ENCODE data around the gene CPVL. TPM values are rescaled to one million over a fixed set of nuclear protein-coding genes. Genes with fewer than 3 reads are reported as not detected.

The CPVL gene
- total RNA-seq, 4 donors from 2014 or later = 8.0 to 28.5 (median 11.3) TPM

DNA sequence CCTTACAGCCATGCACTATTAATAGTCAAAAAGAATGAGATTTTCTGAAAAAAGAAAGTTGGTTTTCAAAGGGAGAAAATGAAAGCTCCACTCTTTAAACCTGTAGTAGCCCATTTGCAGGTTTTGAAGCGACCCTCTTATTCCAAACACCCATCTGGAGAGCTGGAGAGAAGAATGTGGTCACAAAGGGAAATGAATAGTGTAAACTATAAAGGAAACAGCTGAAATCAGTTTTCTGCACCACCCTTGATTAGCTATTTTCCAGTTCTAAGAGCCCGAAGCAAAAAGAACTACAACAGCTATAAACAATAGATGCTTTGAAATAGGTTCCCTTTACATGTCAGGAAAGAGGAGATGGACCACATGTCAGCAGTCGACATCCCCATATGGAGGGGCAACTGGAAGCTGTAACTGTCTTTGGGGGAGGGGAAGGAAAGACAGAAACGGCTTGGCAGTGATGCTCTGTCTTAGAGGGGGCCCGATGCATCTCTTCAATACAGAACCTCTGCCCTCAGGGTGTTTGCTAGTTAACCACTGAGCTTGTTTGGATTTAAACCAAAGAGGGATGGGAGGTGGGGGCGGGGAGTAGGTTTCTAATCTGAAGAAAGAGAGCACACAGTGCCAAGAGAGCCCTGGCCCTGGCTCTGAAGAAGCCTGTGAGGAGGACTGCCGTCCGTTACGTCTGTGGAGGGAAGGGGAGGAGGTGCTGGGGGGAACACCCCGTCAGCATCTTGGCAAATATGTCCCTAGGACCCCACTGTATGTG is 55.3 kb downstream of the CPVL start:
- DNase-seq (ENCODE audit: extremely low spot score) = no peak
- peak overlapping the region; percentile 66 to 71 (median 66) for H3K27ac ChIP-seq (replicated peaks in 1 of 4)
- WGBS = 15% methylated on average over 10 of the region's 10 CpGs
- peaks cover 0 to 5% (median 0%) of the 10 kb centered on the region in 4 donors for H3K36me3 ChIP-seq
- H3K27me3 ChIP-seq = peaks cover 0 to 8% (median 0%) of the 10 kb centered on the region in 4 donors
- TF ChIP-seq POLR2AphosphoS5 (IDR thresholded peaks at IDR 0.05) = no peak
- TF ChIP-seq POLR2A (IDR thresholded peaks at IDR 0.05; ENCODE audit: low read depth) = no peak
- TF ChIP-seq, protein P1, sequence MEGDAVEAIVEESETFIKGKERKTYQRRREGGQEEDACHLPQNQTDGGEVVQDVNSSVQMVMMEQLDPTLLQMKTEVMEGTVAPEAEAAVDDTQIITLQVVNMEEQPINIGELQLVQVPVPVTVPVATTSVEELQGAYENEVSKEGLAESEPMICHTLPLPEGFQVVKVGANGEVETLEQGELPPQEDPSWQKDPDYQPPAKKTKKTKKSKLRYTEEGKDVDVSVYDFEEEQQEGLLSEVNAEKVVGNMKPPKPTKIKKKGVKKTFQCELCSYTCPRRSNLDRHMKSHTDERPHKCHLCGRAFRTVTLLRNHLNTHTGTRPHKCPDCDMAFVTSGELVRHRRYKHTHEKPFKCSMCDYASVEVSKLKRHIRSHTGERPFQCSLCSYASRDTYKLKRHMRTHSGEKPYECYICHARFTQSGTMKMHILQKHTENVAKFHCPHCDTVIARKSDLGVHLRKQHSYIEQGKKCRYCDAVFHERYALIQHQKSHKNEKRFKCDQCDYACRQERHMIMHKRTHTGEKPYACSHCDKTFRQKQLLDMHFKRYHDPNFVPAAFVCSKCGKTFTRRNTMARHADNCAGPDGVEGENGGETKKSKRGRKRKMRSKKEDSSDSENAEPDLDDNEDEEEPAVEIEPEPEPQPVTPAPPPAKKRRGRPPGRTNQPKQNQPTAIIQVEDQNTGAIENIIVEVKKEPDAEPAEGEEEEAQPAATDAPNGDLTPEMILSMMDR (IDR thresholded peaks at IDR 0.05) = no peak
- H3K4me1 ChIP-seq = peaks cover 9 to 34% (median 19%) of the 10 kb centered on the region in 4 donors
- intact Hi-C loops (cut with DNase I) = no loop called here
- no peaks in the 10 kb centered on the region for H3K9me3 ChIP-seq
- peak overlapping the region; percentile 31 to 48 (median 42) for H3K4me3 ChIP-seq

GRCh38 chr7:29090151-29090805 is 56.1 kb downstream of the CPVL start:
- Histone ChIP-seq H3K9me3 (no peaks in the 10 kb centered on the region), H3K27me3 (peaks cover 0 to 8% (median 0%) of the 10 kb centered on the region in 4 donors), H3K36me3 (no peaks in the 10 kb centered on the region), H3K27ac (replicated peaks in 1 of 4) (peak overlapping the region in 2 of 4 donors; percentile 66 to 71), H3K4me3 (peak overlapping the region in 1 of 4 donors; percentile 31), H3K4me1 (peaks cover 9 to 29% (median 19%) of the 10 kb centered on the region in 4 donors)
- TF ChIP-seq, protein P1 (IDR thresholded peaks at IDR 0.05) = no peak
- TF ChIP-seq POLR2AphosphoS5 (IDR thresholded peaks at IDR 0.05) (no peak), POLR2A (IDR thresholded peaks at IDR 0.05; ENCODE audit: low read depth) (no peak), EP300 (IDR thresholded peaks at IDR 0.05) (no peak)
- DNase-seq (ENCODE audit: extremely low spot score) = no peak
- intact Hi-C loops (cut with DNase I) = no loop called here
- 77% methylated on average over 3 of the region's 3 CpGs for WGBS

GRCh38 chr7:29087840-29088170 is 58.5 kb downstream of the CPVL start:
- Histone ChIP-seq H3K27me3 (peaks cover 0 to 8% (median 0%) of the 10 kb centered on the region in 4 donors), H3K4me3 (no peak overlapping the region), H3K36me3 (no peaks in the 10 kb centered on the region), H3K4me1 (peaks cover 9 to 27% (median 19%) of the 10 kb centered on the region in 4 donors), H3K9me3 (no peaks in the 10 kb centered on the region), H3K27ac (replicated peaks in 1 of 4) (no peak overlapping the region)
- no peak for TF ChIP-seq EP300 (IDR thresholded peaks at IDR 0.05)
- TF ChIP-seq, protein P1 (IDR thresholded peaks at IDR 0.05) = no peak
- TF ChIP-seq POLR2AphosphoS5 (IDR thresholded peaks at IDR 0.05) = no peak
- TF ChIP-seq POLR2A (IDR thresholded peaks at IDR 0.05; ENCODE audit: low read depth) = no peak
- DNase-seq (ENCODE audit: extremely low spot score) = no peak
- intact Hi-C loops (cut with DNase I) = no loop called here
- 30% methylated on average over 1 of the region's 1 CpG for WGBS

DNA sequence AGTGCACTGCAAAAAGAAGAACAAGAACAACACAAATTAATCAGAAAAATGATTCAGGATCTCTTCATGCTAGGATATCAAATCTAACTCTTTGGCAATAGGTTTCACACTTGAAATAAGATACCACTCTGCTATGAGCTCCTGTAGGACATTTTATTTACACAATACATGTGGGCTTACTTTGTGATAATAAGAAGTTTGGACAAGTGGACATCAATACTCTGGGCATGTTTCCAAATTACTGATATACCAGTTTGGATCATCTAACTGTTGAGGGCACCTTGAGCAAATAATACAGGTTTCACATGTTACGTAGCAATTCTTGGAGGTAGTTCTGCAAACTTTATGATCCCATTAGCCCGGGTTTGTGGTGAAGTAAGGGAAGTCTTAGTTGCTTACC is 59.8 kb downstream of the CPVL start:
- Histone ChIP-seq H3K27me3 (peaks cover 0 to 6% (median 0%) of the 10 kb centered on the region in 4 donors), H3K4me1 (peaks cover 9 to 24% (median 16%) of the 10 kb centered on the region in 4 donors), H3K4me3 (no peak overlapping the region), H3K27ac (replicated peaks in 1 of 4) (no peak overlapping the region), H3K9me3 (no peaks in the 10 kb centered on the region), H3K36me3 (no peaks in the 10 kb centered on the region)
- intact Hi-C loops (cut with DNase I) = no loop called here
- no peak for DNase-seq (ENCODE audit: extremely low spot score)
- no peak for TF ChIP-seq POLR2AphosphoS5 (IDR thresholded peaks at IDR 0.05)
- no peak for TF ChIP-seq EP300 (IDR thresholded peaks at IDR 0.05)
- TF ChIP-seq, protein P1 (IDR thresholded peaks at IDR 0.05) = no peak
- no peak for TF ChIP-seq POLR2A (IDR thresholded peaks at IDR 0.05; ENCODE audit: low read depth)
- WGBS = 80% methylated on average over 2 of the region's 2 CpGs
